Tibial artery (tissue), 4 donors: ENCODE measurements around the gene SMG7.
A peak's percentile ranks its signal among the peaks of the same experiment; 100 is the strongest.

Experiments used
- DNase-seq, 2 donors: peaks; one replicate each; pipeline ENCODE4 v3.0.0-alpha.2; 2019
- H3K27ac ChIP-seq, 2 donors: fragments of 200-600 bp; sonication (generic) in 1 of 2; 1 replicate in 1 of 2; 2 replicates in 1 of 2; pipeline ENCODE4 v1.5.1; 2018 to 2019; ENCODE audit warnings: mild to moderate bottlenecking in 1 of 2
- H3K27me3 ChIP-seq, 2 donors: fragments of 200-600 bp; sonication (generic) in 1 of 2; one replicate each; pipeline versions ENCODE4 v1.5.1 to v1.6.0; 2016 to 2019
- H3K36me3 ChIP-seq, 3 donors: fragments of 200-600 bp; sonication (generic) in 2 of 3; one replicate each; pipeline ENCODE4 v1.5.1; 2016 to 2019; ENCODE audit warnings: mild to moderate bottlenecking in 2 of 3
- H3K4me1 ChIP-seq, 4 donors: fragments of 200-600 bp; sonication (generic) in 2 of 4; 1 replicate in 3 of 4; 2 replicates in 1 of 4; pipeline ENCODE4 v1.5.1; 2016 to 2019
- H3K4me3 ChIP-seq, 2 donors: fragments of 200-600 bp; sonication (generic) in 1 of 2; 1 replicate in 1 of 2; 2 replicates in 1 of 2; pipeline ENCODE4 v1.5.1; 2018 to 2019; ENCODE audit warnings: mild to moderate bottlenecking in 2 of 2
- H3K9me3 ChIP-seq, 3 donors: fragments of 200-600 bp; sonication (generic) in 1 of 3; one replicate each; pipeline ENCODE4 v1.5.1; 2016 to 2019
- CTCF ChIP-seq, 2 experiments: fragments of 200-600 bp in 1 of 2; fragments of 450-650 bp in 1 of 2; IDR thresholded peaks; one replicate each; pipeline ENCODE4 v1.5.1; 2017 to 2019; ENCODE audit warnings: antibody characterized with exemption in 2 of 2, mild to moderate bottlenecking in 1 of 2, moderate library complexity in 1 of 2
- intact Hi-C: fragments of 100-400 bp; cut with DNase I; formaldehyde crosslinking; loops from one replicate; pipeline ENCODE4 v1.15.0; 2023; ENCODE audit warnings: low total_unique reads

Gene SMG7

DNA sequence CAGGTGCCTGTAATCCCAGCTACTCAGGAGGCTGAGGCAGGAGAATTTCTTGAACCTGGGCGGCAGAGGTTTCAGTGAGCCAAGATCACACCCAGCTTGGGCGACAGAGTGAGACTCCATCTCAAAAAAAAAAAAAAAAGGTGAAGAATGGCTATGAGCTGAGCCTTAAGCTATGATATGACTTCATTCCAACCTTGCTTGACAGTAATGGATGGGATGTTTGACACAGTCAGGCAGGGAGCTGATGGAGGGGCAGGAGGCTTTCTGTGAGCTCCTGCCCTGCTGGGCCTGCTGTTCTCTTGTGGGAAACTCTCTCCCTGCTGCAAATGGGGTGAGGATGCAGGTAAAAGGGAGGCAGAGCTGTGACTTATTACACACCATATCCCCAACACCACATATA lies 90.4 kb downstream of the SMG7 start:
- Histone ChIP-seq H3K4me3 (no peak overlapping the region), H3K27me3 (no peaks in the 10 kb centered on the region), H3K27ac (no peak overlapping the region), H3K36me3 (peaks cover 0 to 12% (median 3%) of the 10 kb centered on the region in 3 donors), H3K4me1 (peaks cover 0 to 7% (median 7%) of the 10 kb centered on the region in 4 donors), H3K9me3 (no peaks in the 10 kb centered on the region)
- no peak for TF ChIP-seq CTCF (IDR thresholded peaks at IDR 0.05)
- DNase-seq: no peak
- intact Hi-C loops: no loop called here

- no peaks in the 10 kb centered on the region for H3K36me3 ChIP-seq
- DNase-seq: no peak
- intact Hi-C loops: no loop called here
These were observed 93.0 kb downstream of the SMG7 start for GRCh38 chr1:183565261-183565660.

GRCh38 chr1:183566026-183566425 lies 93.7 kb downstream of the SMG7 start:
- no peak for TF ChIP-seq CTCF (IDR thresholded peaks at IDR 0.05)
- no peaks in the 10 kb centered on the region for H3K27me3 ChIP-seq
- no peak for DNase-seq
- intact Hi-C loops: no loop called here
- H3K27ac ChIP-seq: no peak overlapping the region
- H3K9me3 ChIP-seq: no peaks in the 10 kb centered on the region
- no peak overlapping the region for H3K4me3 ChIP-seq
- H3K36me3 ChIP-seq: no peaks in the 10 kb centered on the region
- H3K4me1 ChIP-seq: peaks cover 0 to 21% (median 11%) of the 10 kb centered on the region in 4 donors

More at GRCh38 chr1:183565261-183565660, 93.0 kb downstream of the SMG7 start:
- TF ChIP-seq CTCF (IDR thresholded peaks at IDR 0.05): no peak
- H3K4me1 ChIP-seq: peaks cover 0 to 21% (median 11%) of the 10 kb centered on the region in 4 donors
- no peaks in the 10 kb centered on the region for H3K27me3 ChIP-seq
- H3K4me3 ChIP-seq: no peak overlapping the region
- no peaks in the 10 kb centered on the region for H3K9me3 ChIP-seq
- H3K27ac ChIP-seq: no peak overlapping the region

- no peak overlapping the region for H3K4me3 ChIP-seq
- TF ChIP-seq CTCF (IDR thresholded peaks at IDR 0.05): no peak
- H3K27ac ChIP-seq: peak overlapping the region in 1 of 2 donors; percentile 14
- intact Hi-C loops: no loop called here
- H3K36me3 ChIP-seq: no peaks in the 10 kb centered on the region
- H3K9me3 ChIP-seq: no peaks in the 10 kb centered on the region
- H3K4me1 ChIP-seq: peaks cover 0 to 31% (median 12%) of the 10 kb centered on the region in 4 donors
- no peaks in the 10 kb centered on the region for H3K27me3 ChIP-seq
- DNase-seq: peak; percentile 41 to 76
These were observed 95.3 kb downstream of the SMG7 start for GRCh38 chr1:183567584-183567983.

- Histone ChIP-seq H3K4me3 (no peak overlapping the region), H3K9me3 (no peaks in the 10 kb centered on the region), H3K27ac (peak overlapping the region in 1 of 2 donors; percentile 45), H3K27me3 (no peaks in the 10 kb centered on the region), H3K36me3 (no peaks in the 10 kb centered on the region), H3K4me1 (peaks cover 0 to 37% (median 15%) of the 10 kb centered on the region in 4 donors)
- peak; percentile 45 to 80 for DNase-seq
- intact Hi-C loops: no loop called here
- TF ChIP-seq CTCF (IDR thresholded peaks at IDR 0.05): no peak
These were observed 96.1 kb downstream of the SMG7 start for GRCh38 chr1:183568176-183569021.
